Stimulated activated CD4-positive, alpha-beta T cell treated with anti-CD3 and anti-CD28 coated beads, TNF-alpha, amount 100 ng/mL, for 4 hours (primary cell): ENCODE data around the gene GPR25.
"Not testable (repeated sequence)": the region's sequence is repeated elsewhere in the genome, so short reads cannot be mapped to it uniquely, and the experiment has no call there.

ENCODE experiments used
- DNase-seq, 3 experiments: peaks; one replicate each; pipeline ENCODE4 v3.0.0-alpha.2; 2020; ENCODE audit warnings: low read depth in 3 of 3

The GPR25 gene

DNA sequence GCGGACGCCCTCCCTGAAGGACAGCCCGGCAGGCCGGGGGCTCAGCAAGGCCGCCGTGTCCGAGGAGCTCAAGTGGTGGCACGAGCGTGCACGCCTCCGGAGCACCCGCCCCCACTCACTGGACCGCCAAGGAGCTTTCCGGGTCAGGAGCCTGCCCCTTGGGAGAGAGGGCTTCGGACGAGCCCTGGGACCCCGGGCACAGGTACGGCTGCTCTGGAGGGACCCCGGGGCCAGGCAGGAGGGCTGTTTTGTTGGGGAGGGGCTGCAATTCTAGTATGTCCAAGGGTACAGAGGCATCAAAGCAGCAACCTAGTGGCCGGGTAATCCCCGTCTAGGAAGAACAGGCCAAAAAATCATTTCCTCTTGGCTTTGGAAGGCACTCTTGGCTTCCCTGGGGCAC lies 39.2 kb downstream of the GPR25 start:
- not testable (repeated sequence) for DNase-seq

DNA sequence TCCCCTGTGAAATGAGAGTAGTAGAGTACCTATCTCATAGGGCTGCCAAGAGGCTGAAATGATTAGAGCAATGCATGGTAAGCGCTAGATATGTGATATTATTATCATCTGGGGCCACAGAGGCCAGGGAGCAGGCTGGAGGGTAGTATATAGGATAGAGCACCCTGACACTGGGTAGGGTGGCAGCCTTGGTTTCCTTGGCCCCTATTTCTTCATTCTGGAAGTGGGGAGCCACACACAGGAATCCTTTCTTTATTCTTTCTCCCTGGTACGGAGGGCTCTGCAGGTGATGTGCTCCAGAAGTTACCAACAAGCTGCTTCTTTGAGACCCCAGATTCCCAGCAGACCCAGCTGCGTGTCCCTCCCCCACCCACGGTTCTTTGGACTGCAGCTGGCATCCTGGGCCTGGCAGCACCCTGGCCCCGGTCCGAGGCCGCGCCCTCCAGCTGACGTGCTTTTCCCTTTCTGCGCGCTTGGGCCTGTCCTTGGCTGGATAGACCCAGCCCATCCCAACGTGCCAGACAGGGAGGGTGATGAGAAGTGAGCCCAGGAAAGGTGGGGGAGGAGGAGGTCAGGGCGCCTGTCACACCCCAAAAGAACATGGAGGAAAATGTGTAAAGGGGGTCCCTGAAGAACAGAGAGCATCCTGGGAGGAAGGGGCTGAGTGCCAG lies 40.1 kb downstream of the GPR25 start:
- no peak for DNase-seq

DNA sequence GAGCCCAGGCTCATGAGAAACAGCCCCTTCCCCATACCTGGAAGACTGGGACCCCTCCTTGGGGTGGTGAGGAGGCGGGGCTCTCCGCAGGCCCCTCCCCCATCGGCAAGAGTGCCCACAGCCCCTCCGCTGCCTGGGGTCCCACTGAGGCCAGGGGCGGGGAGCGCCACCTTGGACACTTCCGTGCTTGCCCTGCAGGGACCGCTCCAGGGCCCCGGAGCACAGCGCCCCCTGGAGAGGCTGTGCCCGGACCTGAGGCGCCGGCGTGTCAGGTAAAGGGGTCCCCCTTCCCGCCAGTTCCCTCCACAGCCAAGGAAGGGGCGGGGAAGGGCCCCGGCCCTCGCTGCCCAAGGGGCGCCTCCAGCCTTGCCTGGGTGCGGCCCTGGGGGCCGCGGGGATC lies 43.4 kb downstream of the GPR25 start:
- no peak for DNase-seq

DNA sequence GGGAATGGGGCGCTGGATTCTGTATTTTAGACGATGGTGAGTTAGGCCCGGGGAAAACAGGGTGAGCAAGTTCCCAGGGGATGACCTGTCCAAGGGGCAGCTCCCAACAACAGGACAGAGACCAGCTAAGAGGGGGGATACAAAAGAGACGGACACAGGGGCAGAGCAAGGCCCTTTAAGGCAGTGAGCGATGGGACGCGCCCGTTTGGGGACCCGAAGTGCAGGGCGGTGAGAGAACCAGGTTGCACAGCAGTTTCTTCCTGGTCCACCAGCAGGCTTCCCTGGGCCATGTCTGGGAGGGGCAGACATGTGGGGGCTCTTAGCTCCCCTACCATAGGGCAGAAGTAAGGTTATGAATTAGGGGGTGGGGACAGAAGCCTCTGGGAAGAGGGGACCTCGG lies 43.9 kb downstream of the GPR25 start:
- DNase-seq: no peak

DNA sequence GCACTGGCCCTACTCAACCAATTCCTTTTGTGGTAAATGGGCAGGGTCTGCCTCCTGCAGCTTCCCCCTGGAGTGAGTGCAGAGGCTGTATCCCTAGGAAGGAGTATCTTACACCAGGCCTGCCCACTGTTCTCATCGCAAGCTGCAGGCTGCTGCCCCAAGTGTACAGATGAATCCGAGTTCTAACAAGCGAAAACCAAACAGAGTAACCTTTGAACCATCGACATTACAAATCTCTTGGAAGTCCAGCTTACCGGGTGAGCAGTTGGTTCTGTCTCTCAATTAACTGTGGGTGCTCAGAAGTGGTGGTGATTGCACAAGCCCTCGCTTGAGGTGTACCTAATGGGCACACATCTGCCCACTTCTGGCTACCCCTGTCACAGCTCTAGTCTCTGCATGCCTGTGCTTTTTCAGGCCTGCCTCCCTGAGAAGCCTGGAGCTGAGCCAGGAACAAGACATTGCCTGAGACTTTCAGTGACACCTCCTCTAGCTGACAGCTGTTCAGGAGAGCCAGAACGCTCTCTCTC lies 44.6 kb downstream of the GPR25 start:
- DNase-seq: no peak

DNA sequence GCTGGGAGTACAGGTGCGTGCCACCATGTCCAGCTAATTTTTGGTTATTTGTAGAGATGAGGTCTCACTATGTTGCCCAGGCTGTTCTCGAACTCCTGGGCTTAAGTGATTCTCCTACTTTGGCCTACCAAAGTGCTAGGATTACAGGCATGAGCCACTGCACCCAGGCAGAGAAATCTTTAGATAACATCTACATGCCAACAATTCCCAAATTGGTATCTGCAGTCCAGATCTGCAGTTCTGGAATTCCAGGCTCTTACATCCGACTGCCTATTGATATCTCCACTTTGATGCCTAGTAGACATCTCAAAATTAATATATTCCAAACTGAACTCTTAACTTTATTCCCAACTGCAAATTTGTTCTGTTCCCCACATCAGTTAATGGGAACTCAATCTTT lies 45.2 kb downstream of the GPR25 start:
- DNase-seq: no peak

DNA sequence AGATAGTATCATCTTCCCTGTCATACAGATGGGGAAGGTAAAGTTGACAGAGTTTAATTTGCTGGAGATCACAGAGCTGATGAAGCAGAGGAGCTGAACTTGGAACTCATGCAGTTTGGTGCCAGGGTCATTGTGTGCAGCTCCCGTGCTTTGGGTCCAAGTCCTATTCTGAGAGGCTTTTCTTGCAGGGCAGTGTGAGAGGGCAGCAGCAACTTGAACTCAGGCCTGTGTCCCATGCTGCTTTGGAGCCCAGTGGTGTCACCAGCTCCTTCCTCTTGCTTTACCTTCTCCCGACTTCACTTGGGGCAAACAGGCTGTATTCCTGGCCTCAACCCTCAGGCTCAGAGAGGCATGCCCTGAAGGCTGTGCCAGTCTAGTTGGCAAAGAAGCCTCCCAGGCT lies 46.6 kb downstream of the GPR25 start:
- DNase-seq: no peak

DNA sequence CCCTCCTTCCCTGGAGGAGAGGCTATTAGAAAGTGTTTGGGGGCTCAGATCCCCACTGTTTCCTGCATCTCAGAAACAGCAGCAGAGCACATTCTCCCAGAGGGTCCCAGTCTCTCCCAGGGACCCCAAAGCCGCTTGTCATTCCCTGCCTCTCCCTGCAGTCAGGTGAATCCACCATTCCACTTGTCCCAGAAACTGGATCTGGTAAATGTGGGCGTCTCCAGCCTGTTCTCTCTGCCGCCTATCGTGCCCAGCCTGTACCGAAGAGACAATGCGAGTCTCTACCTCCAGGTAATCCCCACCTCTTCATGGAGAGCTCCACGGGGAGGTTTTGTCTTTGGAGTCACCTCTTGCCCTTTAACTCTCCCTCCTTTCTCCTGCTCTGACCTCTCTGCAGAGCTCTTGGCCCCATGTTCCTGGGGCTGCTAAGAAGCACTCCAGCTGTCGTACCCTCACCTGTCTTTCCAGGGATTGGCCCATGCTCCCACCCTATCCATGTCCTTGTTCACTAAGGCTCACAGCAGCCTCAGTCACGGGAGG lies 48.9 kb downstream of the GPR25 start:
- DNase-seq: no peak

DNA sequence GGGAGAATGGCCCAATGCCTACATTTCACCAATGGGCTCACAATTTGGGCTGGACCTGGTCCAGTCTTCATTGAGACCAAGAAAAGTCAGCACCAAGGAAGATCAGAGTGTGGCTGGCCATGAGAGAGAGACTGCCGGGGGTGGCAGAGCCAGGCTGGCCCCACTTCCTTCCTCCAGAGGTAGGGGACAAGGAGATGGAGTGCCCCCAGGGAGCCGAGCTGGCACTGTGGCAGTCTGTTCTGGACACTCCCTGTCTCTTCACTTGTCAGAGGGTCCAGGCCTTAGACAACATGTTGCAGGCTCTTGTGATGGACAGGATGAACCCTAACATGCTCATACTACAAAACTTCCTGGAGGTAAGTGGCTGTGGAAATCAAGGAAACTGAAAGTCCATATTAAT lies 49.6 kb downstream of the GPR25 start:
- no peak for DNase-seq

DNA sequence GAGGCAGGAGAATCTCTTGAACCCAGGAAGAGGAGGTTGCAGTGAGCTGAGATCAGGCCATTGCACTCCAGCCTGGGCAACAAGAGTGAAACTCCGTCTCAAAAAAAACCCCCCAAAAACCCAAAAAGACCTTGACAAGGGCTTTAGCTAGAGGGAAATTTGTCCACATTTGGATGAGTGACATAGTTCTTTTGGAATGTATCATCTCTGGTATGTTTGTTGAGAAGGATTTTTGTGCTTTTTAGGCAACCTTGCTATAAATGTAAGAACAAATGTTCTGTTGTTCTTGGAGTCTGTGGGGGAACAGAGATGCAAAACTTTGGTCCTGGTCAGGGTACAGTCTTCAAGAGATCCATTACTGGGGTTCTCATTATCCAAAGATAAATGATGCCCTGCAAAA lies 50.8 kb downstream of the GPR25 start:
- DNase-seq: no peak
